HG02763 (cell line): ENCODE data around the gene LSM14A.
"Not testable (repeated sequence)": the region's sequence is repeated elsewhere in the genome, so short reads cannot be mapped to it uniquely, and the experiment has no call there.

Experiments used
- ATAC-seq: cut with Tn5 transposase; IDR thresholded peaks from one replicate; pipeline ENCODE4 v1.9.1; 2021; ENCODE audit warnings: mild to moderate bottlenecking, moderate library complexity; ENCODE audit not compliant: unreplicated experiment

LSM14A gene

GRCh38 chr19:34189917-34190425 lies 17.7 kb downstream of the LSM14A start:
- ATAC-seq, result no peak

DNA sequence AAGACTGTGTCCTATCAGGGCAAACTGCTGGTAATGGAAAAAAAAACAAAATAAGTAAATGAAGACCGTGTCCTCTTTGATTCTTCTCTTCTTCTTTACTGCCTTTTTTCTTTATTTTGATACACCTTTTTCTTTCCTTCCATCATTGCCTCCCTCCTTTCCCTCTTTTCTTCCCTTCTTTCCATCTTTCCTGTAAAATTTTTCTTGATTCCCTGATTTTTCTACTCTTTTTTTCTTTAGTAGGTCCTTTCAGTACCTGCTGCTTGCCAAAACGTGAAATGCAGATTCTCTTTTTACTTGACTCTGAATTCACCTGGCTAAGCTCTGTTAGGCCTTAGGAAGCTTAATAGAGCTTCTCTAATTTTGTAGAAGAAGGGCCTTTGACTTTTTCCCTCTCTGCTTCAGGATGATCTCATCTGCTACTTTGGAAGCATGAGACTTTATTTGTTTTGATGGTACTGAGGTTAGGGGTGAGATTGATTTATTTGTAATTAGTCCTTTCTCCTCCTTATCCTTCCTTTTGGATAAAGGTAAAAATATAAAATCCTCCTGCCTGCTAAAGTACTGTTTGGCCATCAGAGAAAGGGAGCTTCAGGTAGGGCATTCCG lies 19.2 kb downstream of the LSM14A start:
- no peak for ATAC-seq

DNA sequence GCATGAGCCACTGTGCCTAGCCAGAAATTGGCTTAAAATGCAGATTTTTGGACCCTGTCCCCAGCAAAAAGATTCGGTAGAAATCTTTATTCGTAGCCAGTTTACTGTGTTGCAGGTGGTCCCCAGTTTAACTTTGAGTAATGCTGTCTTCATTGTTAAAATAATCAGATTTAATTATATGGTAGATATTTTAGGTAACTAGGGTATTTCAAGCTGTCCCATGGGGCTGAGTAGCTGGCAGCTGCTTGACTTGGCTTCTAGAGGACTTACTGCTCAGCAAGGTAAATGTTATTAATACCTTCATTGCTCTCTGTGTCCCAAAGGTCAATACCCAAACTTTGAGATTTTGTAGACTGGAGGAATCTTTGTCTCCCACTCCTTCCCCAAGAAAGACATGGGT lies 21.1 kb downstream of the LSM14A start:
- ATAC-seq, result no peak

DNA sequence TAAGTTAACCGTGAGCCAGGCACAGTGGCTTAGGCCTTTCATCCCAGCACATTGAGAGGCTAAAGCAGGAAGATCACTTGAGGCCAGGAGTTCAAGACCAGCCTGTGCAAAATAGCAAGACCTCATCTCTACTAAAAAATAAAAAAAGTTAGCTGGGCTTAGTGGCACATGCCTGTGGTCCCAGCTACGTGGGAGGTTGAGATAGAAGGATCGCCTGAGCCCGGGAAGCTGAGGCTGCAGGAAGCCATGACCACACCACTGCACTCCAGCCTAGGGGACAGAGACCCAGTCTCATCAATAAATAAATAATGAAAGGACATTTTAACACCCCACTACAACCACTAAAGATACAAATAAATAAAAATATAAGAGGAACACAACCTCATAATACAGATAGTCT lies 21.6 kb downstream of the LSM14A start:
- ATAC-seq, result no peak

- ATAC-seq, result no peak
Observed at GRCh38 chr19:34201133-34201532, 28.8 kb downstream of the LSM14A start.

GRCh38 chr19:34205324-34205723 lies 33.0 kb downstream of the LSM14A start:
- not testable (repeated sequence) for ATAC-seq

- ATAC-seq, result no peak
Observed at GRCh38 chr19:34208291-34208884, 36.1 kb downstream of the LSM14A start.

DNA sequence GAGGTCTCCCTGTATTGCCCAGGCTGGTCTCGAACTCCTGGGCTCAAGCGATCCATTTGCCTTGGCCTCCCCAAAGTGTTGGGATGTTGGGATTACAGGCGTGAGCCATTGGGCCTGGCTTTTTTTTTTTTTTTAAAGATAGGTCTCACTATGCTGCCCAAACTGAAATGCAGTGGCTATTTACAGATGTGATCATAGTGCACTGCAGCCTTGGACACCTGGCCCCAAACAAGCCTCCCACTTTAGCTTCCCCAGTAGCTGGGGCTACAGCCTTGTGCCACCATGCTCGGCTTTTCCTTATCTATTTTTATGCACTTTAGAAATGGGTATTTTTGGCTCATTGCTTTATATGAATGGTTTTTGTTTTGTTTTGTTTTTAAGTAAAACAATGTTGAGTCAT lies 37.4 kb downstream of the LSM14A start:
- ATAC-seq, result no peak

DNA sequence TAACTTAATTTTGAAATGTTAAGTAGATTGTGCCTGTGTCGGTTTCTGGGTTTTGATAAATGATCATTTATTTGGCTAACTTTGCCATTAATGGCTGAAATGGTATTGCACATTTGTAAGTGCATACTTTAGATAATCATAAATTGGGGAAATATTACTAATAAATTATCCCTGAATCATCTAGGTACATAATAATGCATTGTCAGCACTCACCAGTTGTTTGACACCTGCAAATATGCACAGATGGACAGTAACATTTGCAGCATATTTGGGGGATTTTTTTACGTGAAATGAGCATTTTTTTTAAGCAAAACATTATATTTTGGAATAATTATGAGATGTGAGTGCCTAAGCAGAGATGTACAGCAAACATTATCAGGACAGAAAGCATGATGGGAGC lies 41.0 kb downstream of the LSM14A start:
- ATAC-seq, result no peak

GRCh38 chr19:34214040-34214439 lies 41.7 kb downstream of the LSM14A start:
- ATAC-seq, result no peak

- ATAC-seq, result no peak
Observed at GRCh38 chr19:34215006-34215665, 42.8 kb downstream of the LSM14A start.

- no peak for ATAC-seq
Observed at GRCh38 chr19:34215666-34216038, 43.3 kb downstream of the LSM14A start.

GRCh38 chr19:34216745-34217219 lies 44.5 kb downstream of the LSM14A start:
- ATAC-seq, result not testable (repeated sequence)

- ATAC-seq, result no peak
Observed at GRCh38 chr19:34217952-34218817, 45.9 kb downstream of the LSM14A start.

DNA sequence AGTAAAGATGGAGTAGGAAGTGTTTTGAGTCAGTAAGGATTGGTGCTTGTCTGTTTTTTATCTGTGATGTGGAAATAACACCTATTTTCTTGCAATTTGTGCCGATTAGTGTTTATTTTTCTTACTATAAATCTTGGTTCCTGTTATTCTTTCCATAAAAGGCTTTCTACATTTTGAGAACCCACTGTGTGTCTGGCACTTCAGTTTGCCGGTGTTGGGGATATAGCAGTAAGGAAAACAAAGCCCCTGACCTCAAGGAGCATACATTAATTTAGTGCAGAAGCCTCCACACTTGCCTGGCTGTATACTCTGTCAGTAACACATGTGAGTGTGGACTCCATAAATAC lies 46.5 kb downstream of the LSM14A start:
- no peak for ATAC-seq

DNA sequence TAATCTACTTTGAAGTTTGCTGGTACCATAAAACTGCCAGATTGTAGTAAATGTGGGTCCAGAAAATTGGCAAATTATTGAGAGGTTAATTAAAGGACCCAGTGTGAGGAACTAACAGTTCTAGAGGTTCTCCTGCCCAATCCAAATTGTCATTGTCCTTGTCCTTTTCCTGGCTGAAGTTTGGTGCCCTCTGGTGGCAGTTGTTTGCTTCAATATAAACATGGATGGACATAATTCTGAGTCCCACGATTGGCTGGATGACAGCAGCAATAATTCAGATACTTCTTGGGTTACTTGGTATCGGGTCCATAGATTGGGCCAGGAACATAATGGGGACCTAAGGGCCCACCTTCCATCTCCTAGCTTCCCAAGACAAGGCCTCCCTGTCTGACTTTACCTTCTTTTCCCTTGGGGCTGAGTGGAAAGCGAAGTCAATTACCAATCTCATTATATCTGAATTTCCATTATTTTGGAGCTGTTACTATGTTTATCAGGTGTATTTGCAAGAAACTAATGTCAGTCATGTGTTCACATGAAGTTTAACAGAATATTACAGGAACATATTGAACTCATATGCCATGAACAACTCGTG lies 48.3 kb downstream of the LSM14A start:
- no peak for ATAC-seq

GRCh38 chr19:34222386-34222785 lies 50.1 kb downstream of the LSM14A start:
- ATAC-seq, result no peak

DNA sequence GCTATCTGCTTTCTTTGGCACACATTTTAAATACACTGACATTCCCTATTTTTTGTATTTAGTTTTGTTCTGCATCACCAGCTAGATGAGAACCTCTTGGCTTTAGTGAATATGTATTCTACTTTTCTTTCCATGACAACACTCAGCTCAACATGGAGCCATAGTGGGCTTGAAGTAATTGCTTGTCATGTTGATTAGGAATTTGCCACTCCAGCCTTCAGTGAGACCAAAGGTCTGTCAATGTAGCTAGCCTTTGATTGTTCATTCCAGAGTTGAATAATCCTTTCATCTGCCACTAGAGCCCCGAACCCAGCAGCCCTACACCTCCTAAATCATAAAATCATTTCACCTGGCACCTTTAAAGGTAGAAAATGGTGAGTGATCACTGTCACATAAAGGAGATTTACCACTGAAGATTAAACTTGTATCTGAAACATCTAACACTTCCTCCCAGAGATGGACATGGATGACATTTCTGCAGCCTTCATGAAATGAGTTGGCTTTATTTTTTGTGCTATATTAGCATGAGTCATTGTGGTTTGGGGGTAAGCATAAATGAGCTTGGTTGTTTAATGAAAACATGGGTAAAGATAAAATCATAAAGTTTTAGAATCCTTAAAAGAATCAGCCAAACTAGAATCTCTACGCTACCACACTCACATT lies 52.8 kb downstream of the LSM14A start:
- no peak for ATAC-seq

GRCh38 chr19:34225659-34226015 lies 53.3 kb downstream of the LSM14A start:
- no peak for ATAC-seq

DNA sequence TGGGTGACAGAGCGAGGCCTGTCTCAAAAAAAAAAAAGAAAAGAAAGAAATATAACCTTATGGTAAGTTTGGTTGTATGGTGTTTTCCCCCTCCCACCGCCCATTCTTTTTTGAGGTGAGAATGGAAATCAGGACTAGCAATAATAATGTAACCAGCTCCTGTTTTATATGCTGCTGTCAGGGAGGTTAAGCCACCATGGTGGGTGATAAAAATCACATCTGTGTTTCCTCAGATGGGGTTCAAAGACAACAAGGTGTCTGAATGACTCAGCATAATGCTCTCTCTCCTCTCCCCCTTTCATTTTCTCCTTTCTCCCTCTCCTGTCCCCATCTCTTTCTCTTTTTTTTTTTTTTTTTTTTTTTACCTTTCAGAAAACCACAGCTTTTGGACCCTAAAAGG lies 53.7 kb downstream of the LSM14A start:
- ATAC-seq, result no peak

- ATAC-seq, result no peak
Observed at GRCh38 chr19:34228347-34228746, 56.0 kb downstream of the LSM14A start.
